ENCODE data around the gene LAMA2. TPM values are rescaled to one million over a fixed set of nuclear protein-coding genes. Genes with fewer than 3 reads are reported as not detected.
"Not testable (repeated sequence)": the region's sequence is repeated elsewhere in the genome, so short reads cannot be mapped to it uniquely, and the experiment has no call there.

The LAMA2 gene
- polyA plus RNA-seq, 1 donor, result 5.4 TPM

DNA sequence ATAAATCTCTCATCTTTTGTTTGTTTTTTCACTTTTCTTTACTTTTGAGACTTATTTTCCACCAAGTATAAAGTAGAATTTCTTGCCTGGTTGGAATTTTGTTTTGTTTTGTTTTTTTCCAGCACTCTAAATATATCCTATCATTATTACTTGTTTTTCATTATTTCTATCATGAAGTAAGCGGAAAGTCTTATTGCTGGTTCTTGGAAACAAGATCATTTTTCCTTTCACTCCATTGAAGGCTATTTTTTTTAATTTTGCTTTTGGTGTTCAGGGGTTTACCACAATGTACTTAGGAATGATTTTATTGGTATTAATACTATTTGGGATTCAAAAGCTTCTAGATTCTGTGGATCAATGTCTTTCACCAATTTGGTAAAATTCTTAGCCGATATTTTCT, 190.1 kb downstream of the LAMA2 start:
- no peak overlapping the region for H3K27ac ChIP-seq (ENCODE audit: low read length)
- no peaks in the 10 kb centered on the region for H3K27me3 ChIP-seq (ENCODE audit: control insufficient read depth, insufficient read depth, low read length)
- DNase-seq, result no peak
- no peaks in the 10 kb centered on the region for H3K9me3 ChIP-seq (ENCODE audit: control insufficient read depth, low read depth, low read length)
- no peak overlapping the region for H3K4me3 ChIP-seq (ENCODE audit: low read length)
- WGBS (ENCODE audit: insufficient coverage, low lambda C conversion rate), result 100% methylated on average over 1 of the region's 2 CpGs
- H3K4me1 ChIP-seq (ENCODE audit: control insufficient read depth, insufficient read depth, low read length), result no peaks in the 10 kb centered on the region
- no peaks in the 10 kb centered on the region for H3K36me3 ChIP-seq (ENCODE audit: control insufficient read depth, insufficient read depth, low read length)

- Histone ChIP-seq H3K4me3 (ENCODE audit: low read length) (no peak overlapping the region), H3K27ac (ENCODE audit: low read length) (no peak overlapping the region), H3K36me3 (ENCODE audit: control insufficient read depth, insufficient read depth, low read length) (no peaks in the 10 kb centered on the region), H3K9me3 (ENCODE audit: control insufficient read depth, low read depth, low read length) (no peaks in the 10 kb centered on the region), H3K4me1 (ENCODE audit: control insufficient read depth, insufficient read depth, low read length) (no peaks in the 10 kb centered on the region), H3K27me3 (ENCODE audit: control insufficient read depth, insufficient read depth, low read length) (no peaks in the 10 kb centered on the region)
- 89% methylated on average over 3 of the region's 3 CpGs for WGBS (ENCODE audit: insufficient coverage, low lambda C conversion rate)
- DNase-seq, result no peak
Observed at GRCh38 chr6:129073691-129074395, 190.9 kb downstream of the LAMA2 start.

DNA sequence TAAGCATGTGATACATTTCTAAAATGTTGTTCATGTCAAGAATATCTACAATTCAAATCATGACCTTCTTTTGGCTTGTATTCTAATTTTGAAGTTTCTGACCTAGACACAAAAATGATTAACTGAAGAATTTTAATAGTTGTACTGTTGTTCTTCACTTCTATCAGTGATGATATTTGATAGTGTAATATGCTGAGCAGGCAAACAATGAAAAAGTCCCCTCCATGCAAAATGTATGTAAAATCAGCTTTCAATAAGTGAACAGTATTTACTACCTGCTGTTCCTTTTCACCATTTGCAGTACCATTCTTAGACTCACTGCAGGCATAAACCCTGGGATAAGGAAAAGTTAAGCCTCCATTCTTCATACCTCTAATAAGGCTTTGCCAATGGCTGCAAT, 201.5 kb downstream of the LAMA2 start:
- Histone ChIP-seq H3K27me3 (ENCODE audit: control insufficient read depth, insufficient read depth, low read length) (no peaks in the 10 kb centered on the region), H3K27ac (ENCODE audit: low read length) (no peak overlapping the region), H3K36me3 (ENCODE audit: control insufficient read depth, insufficient read depth, low read length) (no peaks in the 10 kb centered on the region), H3K9me3 (ENCODE audit: control insufficient read depth, low read depth, low read length) (peaks cover 8% of the 10 kb centered on the region), H3K4me3 (ENCODE audit: low read length) (no peak overlapping the region), H3K4me1 (ENCODE audit: control insufficient read depth, insufficient read depth, low read length) (no peaks in the 10 kb centered on the region)
- DNase-seq, result no peak

DNA sequence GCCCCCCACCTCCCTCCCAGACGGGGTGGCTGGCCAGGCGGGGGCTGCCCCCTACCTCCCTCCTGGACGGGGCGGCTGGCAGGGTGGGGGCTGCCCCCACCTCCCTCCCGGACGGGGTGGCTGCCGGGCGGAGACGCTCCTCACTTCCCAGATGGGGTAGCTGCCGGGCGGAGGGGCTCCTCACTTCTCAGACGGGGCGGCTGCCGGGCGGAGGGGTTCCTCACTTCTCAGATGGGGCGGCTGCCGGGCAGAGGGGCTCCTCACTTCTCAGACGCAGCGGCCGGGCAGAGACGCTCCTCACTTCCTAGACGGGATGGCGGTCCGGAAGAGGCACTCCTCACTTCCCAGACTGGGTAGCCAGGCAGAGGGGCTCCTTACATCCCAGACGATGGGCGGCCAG, 205.5 kb downstream of the LAMA2 start:
- no CpG with 5 or more reads among the region's 26 CpGs for whole genome bisulfite sequencing (ENCODE audit: insufficient coverage, low lambda C conversion rate)
- H3K27me3 ChIP-seq (ENCODE audit: control insufficient read depth, insufficient read depth, low read length); H3K4me1 ChIP-seq (ENCODE audit: control insufficient read depth, insufficient read depth, low read length); H3K4me3 ChIP-seq (ENCODE audit: low read length); H3K27ac ChIP-seq (ENCODE audit: low read length); H3K36me3 ChIP-seq (ENCODE audit: control insufficient read depth, insufficient read depth, low read length); DNase-seq; H3K9me3 ChIP-seq (ENCODE audit: control insufficient read depth, low read depth, low read length): not testable (repeated sequence)

DNA sequence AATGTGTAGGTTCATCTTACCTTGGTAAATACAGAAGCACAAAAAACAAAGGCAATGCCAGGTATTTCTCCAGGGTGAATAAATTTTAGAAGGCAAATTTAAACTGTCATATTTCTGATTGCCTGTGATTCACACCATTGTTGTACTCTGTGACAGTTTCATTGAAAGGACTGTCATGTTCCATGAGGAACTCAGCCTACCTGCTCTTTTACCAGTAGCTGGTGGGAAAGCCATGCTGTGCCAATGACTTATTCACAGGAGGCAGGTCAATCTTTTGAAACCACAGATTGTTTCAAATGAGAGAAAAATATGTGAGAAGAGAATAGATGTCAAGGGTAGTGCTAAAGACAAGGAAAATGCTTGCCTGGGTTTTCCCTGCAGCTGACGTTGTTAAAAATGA, 206.4 kb downstream of the LAMA2 start:
- Histone ChIP-seq H3K36me3 (ENCODE audit: control insufficient read depth, insufficient read depth, low read length) (no peaks in the 10 kb centered on the region), H3K4me1 (ENCODE audit: control insufficient read depth, insufficient read depth, low read length) (no peaks in the 10 kb centered on the region), H3K4me3 (ENCODE audit: low read length) (no peak overlapping the region), H3K9me3 (ENCODE audit: control insufficient read depth, low read depth, low read length) (peaks cover 8% of the 10 kb centered on the region), H3K27me3 (ENCODE audit: control insufficient read depth, insufficient read depth, low read length) (no peaks in the 10 kb centered on the region), H3K27ac (ENCODE audit: low read length) (no peak overlapping the region)
- no peak for DNase-seq
- 100% methylated on average over 1 of the region's 1 CpG for WGBS (ENCODE audit: insufficient coverage, low lambda C conversion rate)

DNA sequence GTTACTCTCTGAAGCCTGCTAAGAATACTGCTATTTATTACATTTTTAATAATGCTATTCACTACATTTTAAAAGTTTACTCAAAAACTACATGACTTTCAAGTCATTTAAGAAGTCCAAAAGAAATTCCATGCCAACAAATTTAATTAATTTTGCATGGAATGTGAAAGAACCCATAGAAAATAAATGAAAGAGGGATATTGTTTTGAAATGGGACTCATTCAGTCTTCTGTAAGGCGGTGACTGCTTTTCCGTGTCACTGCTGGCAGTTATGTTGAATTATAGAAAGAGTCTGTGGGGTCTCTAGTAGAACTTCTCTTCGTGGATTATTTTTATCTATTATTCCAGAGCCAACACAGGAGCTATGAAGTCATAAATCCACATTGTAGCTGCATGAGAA, 211.2 kb downstream of the LAMA2 start:
- no CpG with 5 or more reads among the region's 3 CpGs for WGBS (ENCODE audit: insufficient coverage, low lambda C conversion rate)
- Histone ChIP-seq H3K4me3 (ENCODE audit: low read length) (no peak overlapping the region), H3K4me1 (ENCODE audit: control insufficient read depth, insufficient read depth, low read length) (no peaks in the 10 kb centered on the region), H3K27me3 (ENCODE audit: control insufficient read depth, insufficient read depth, low read length) (no peaks in the 10 kb centered on the region), H3K36me3 (ENCODE audit: control insufficient read depth, insufficient read depth, low read length) (no peaks in the 10 kb centered on the region), H3K9me3 (ENCODE audit: control insufficient read depth, low read depth, low read length) (no peaks in the 10 kb centered on the region), H3K27ac (ENCODE audit: low read length) (no peak overlapping the region)
- no peak for DNase-seq

GRCh38 chr6:129096651-129097290, 213.8 kb downstream of the LAMA2 start:
- Histone ChIP-seq H3K4me3 (ENCODE audit: low read length) (no peak overlapping the region), H3K4me1 (ENCODE audit: control insufficient read depth, insufficient read depth, low read length) (no peaks in the 10 kb centered on the region), H3K9me3 (ENCODE audit: control insufficient read depth, low read depth, low read length) (no peaks in the 10 kb centered on the region), H3K36me3 (ENCODE audit: control insufficient read depth, insufficient read depth, low read length) (no peaks in the 10 kb centered on the region), H3K27ac (ENCODE audit: low read length) (no peak overlapping the region), H3K27me3 (ENCODE audit: control insufficient read depth, insufficient read depth, low read length) (no peaks in the 10 kb centered on the region)
- WGBS (ENCODE audit: insufficient coverage, low lambda C conversion rate), result 84% methylated on average over 2 of the region's 3 CpGs
- DNase-seq, result no peak

GRCh38 chr6:129098061-129098553, 215.2 kb downstream of the LAMA2 start:
- H3K4me1 ChIP-seq (ENCODE audit: control insufficient read depth, insufficient read depth, low read length), result no peaks in the 10 kb centered on the region
- WGBS (ENCODE audit: insufficient coverage, low lambda C conversion rate), result 100% methylated on average over 3 of the region's 9 CpGs

DNA sequence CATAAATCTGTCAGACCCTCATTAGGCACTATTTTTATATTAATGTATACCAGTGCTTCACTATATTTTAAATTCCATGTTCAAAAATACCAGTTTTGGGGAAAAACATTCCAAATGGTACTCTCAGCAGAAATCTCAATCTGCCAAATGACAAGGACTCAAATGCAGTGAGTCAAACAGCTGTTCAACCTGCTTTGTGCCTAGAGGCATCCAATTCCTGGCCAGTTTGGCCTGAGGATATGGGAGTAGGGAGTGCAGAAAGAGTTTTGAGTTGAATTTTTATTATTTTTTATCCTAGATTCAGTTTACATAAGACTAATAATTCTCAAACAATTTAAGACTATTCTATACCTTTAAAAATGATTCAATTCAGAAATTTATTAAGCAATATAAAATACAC, 216.8 kb downstream of the LAMA2 start:
- Histone ChIP-seq H3K27ac (ENCODE audit: low read length) (no peak overlapping the region), H3K4me3 (ENCODE audit: low read length) (no peak overlapping the region), H3K27me3 (ENCODE audit: control insufficient read depth, insufficient read depth, low read length) (no peaks in the 10 kb centered on the region), H3K36me3 (ENCODE audit: control insufficient read depth, insufficient read depth, low read length) (no peaks in the 10 kb centered on the region), H3K4me1 (ENCODE audit: control insufficient read depth, insufficient read depth, low read length) (no peaks in the 10 kb centered on the region), H3K9me3 (ENCODE audit: control insufficient read depth, low read depth, low read length) (no peaks in the 10 kb centered on the region)
- DNase-seq, result no peak

More at GRCh38 chr6:129098061-129098553, 215.2 kb downstream of the LAMA2 start:
- DNase-seq, result no peak
- Histone ChIP-seq H3K36me3 (ENCODE audit: control insufficient read depth, insufficient read depth, low read length) (no peaks in the 10 kb centered on the region), H3K9me3 (ENCODE audit: control insufficient read depth, low read depth, low read length) (no peaks in the 10 kb centered on the region), H3K27ac (ENCODE audit: low read length) (no peak overlapping the region), H3K4me3 (ENCODE audit: low read length) (no peak overlapping the region), H3K27me3 (ENCODE audit: control insufficient read depth, insufficient read depth, low read length) (no peaks in the 10 kb centered on the region)

DNA sequence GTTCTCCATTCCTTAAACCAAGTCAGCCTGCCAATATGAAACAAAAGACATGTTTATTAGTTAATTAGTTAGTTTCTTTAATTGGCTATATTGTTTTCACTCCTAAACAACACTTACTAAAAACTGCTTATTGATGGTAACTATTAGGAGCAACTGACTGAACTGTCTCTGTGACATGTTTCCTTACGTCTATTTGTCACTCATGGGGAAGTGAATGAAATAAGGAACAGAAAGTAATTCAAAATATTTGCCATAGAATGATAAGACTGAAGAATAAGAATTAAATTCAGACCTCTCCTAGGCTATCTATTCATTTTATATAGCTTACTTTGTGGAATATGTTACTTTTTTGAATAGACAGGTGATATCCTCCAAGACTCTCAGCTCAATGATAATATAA, 217.2 kb downstream of the LAMA2 start:
- no peaks in the 10 kb centered on the region for H3K36me3 ChIP-seq (ENCODE audit: control insufficient read depth, insufficient read depth, low read length)
- DNase-seq, result no peak
- WGBS (ENCODE audit: insufficient coverage, low lambda C conversion rate), result 100% methylated on average over 1 of the region's 1 CpG
- H3K9me3 ChIP-seq (ENCODE audit: control insufficient read depth, low read depth, low read length), result no peaks in the 10 kb centered on the region
- no peaks in the 10 kb centered on the region for H3K4me1 ChIP-seq (ENCODE audit: control insufficient read depth, insufficient read depth, low read length)
- no peak overlapping the region for H3K27ac ChIP-seq (ENCODE audit: low read length)
- no peaks in the 10 kb centered on the region for H3K27me3 ChIP-seq (ENCODE audit: control insufficient read depth, insufficient read depth, low read length)
- no peak overlapping the region for H3K4me3 ChIP-seq (ENCODE audit: low read length)

- Histone ChIP-seq H3K4me1 (ENCODE audit: control insufficient read depth, insufficient read depth, low read length) (no peaks in the 10 kb centered on the region), H3K27ac (ENCODE audit: low read length) (no peak overlapping the region), H3K27me3 (ENCODE audit: control insufficient read depth, insufficient read depth, low read length) (no peaks in the 10 kb centered on the region), H3K9me3 (ENCODE audit: control insufficient read depth, low read depth, low read length) (no peaks in the 10 kb centered on the region), H3K36me3 (ENCODE audit: control insufficient read depth, insufficient read depth, low read length) (no peaks in the 10 kb centered on the region), H3K4me3 (ENCODE audit: low read length) (no peak overlapping the region)
- no peak for DNase-seq
- WGBS (ENCODE audit: insufficient coverage, low lambda C conversion rate), result no CpG with 5 or more reads among the region's 4 CpGs
Observed at GRCh38 chr6:129102741-129103140, 219.8 kb downstream of the LAMA2 start.

Data from large intestine (tissue), 3 donors.